ENCODE results near the gene CYYR1.

Gene CYYR1

DNA sequence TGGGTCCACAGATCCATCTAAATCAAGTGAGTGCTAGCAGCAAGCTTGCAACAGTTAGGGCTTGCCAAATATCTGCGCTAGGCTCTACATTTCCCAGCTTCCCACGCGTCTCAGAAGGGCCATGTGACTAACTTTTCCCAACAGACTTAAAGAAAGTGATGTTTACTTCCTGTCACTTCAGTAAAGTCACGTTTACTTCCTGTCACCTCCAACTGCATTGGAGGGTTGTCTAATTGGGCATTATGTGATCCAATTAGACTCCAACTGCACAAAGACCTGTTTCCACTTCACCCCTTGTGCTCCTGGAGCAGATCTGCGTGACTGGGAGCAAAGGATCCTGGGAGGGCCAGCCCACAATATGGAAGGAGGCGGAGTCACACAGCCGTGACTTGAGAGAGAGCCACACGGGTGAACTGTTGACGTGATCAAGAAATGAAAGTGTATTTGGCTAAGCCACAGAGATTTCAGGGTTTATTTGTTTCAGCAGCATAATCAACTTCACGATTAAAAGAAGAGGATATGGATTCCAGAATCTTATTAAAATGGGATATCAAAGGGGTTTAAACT, 77.7 kb downstream of the CYYR1 start:
- TF ChIP-seq, protein P1, sequence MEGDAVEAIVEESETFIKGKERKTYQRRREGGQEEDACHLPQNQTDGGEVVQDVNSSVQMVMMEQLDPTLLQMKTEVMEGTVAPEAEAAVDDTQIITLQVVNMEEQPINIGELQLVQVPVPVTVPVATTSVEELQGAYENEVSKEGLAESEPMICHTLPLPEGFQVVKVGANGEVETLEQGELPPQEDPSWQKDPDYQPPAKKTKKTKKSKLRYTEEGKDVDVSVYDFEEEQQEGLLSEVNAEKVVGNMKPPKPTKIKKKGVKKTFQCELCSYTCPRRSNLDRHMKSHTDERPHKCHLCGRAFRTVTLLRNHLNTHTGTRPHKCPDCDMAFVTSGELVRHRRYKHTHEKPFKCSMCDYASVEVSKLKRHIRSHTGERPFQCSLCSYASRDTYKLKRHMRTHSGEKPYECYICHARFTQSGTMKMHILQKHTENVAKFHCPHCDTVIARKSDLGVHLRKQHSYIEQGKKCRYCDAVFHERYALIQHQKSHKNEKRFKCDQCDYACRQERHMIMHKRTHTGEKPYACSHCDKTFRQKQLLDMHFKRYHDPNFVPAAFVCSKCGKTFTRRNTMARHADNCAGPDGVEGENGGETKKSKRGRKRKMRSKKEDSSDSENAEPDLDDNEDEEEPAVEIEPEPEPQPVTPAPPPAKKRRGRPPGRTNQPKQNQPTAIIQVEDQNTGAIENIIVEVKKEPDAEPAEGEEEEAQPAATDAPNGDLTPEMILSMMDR (IDR thresholded peaks at IDR 0.05), result no peak
- no peaks in the 10 kb centered on the region for H3K9me3 ChIP-seq

DNA sequence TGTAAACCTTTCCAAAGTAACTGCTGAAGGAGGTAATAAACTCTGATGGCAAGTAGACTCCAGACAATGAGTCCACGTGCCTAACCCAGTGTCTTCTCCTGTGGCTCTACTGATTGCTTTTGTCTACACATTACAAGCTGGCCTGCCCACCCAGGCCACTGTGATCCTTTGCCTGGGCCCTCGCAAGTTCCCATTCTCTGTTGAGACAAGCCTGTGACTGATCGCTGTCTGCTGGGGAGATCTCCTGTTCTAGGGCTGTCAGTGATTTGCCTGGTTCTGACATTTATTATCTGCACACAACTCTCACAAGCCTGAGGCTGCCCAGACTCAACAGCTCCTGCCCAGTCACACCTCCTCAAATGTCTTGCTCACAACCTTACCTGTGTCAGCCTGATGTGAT, 81.4 kb downstream of the CYYR1 start:
- H3K27ac ChIP-seq, result no peak overlapping the region
- H3K36me3 ChIP-seq, result no peaks in the 10 kb centered on the region
- H3K9me3 ChIP-seq, result no peaks in the 10 kb centered on the region
- no peak for DNase-seq
- no peak overlapping the region for H3K4me3 ChIP-seq
- intact Hi-C loops (cut with DNase I; ENCODE audit: low total_unique reads), result no loop called here
- H3K27me3 ChIP-seq, result no peaks in the 10 kb centered on the region
- no peaks in the 10 kb centered on the region for H3K4me1 ChIP-seq
- TF ChIP-seq, protein P1 (IDR thresholded peaks at IDR 0.05), result no peak

More for the DNA sequence above, 77.7 kb downstream of the CYYR1 start:
- H3K4me1 ChIP-seq, result no peaks in the 10 kb centered on the region
- intact Hi-C loops (cut with DNase I; ENCODE audit: low total_unique reads), result no loop called here
- H3K36me3 ChIP-seq, result no peaks in the 10 kb centered on the region
- no peaks in the 10 kb centered on the region for H3K27me3 ChIP-seq
- no peak overlapping the region for H3K27ac ChIP-seq
- no peak for DNase-seq
- H3K4me3 ChIP-seq, result no peak overlapping the region

DNA sequence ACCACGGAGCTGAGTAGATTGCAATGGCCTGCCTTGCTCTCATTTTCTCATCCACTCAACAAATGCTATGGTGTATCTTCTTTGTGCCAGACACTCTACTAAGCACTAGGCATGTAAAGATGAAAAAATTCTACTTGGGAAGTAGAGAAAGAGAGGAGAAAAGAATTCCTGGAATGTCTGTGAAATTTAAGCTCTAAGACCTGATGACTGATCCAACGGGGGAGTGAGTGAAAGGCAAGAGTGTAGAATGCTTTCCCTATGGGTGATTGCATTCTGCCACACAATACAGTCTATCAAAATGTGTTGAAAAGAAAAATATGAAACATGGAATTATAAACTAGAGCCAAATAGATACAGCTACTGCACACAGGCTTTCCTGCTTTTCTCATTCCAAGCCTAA, 82.3 kb downstream of the CYYR1 start:
- no peak for DNase-seq
- Histone ChIP-seq H3K4me1 (no peaks in the 10 kb centered on the region), H3K27me3 (no peaks in the 10 kb centered on the region), H3K9me3 (no peaks in the 10 kb centered on the region), H3K36me3 (no peaks in the 10 kb centered on the region), H3K27ac (no peak overlapping the region), H3K4me3 (no peak overlapping the region)
- TF ChIP-seq, protein P1 (IDR thresholded peaks at IDR 0.05), result no peak
- intact Hi-C loops (cut with DNase I; ENCODE audit: low total_unique reads), result no loop called here

DNA sequence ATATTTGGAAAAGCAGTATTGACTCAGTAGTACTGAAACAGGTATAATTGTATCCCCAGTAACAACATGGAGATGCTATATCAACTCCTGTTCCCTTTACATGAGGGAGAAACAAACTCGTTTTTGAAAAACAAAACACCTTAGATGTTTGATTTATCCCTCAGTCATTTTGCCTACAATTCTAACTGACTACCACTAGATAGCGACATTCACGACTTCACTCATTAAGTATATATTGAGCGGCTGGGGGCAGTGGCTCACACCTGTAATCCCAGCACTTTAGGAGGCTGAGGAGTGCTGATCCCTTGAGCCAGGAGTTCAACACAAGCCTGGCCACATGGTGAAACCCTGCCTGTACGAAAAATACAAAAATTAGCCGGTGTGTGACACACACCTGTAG, 83.3 kb downstream of the CYYR1 start:
- no peak overlapping the region for H3K4me3 ChIP-seq

DNA sequence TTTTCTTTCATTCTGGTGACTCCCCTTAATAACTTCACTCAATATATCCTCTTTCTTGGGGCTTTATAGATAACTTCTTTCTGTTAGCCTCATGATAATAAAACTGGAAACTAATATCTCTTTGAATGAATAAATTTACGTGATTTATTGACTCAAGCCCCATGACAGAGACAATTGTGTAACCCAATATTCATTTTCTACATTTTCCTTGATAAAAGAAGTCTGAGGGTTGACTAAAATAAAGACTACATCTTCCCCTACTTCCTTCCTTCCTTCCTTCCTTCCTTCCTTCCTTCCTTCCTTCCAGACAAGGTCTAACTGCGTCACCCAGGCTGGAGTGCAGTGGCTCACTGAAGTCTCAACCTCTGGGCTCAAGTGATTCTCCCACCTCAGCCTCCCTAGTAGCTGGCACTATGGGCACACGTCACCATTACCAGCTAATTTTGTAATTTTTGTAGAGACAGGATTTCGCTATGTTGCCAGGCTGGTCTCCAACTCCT, 85.1 kb downstream of the CYYR1 start:
- Histone ChIP-seq H3K4me3 (no peak overlapping the region), H3K4me1 (no peaks in the 10 kb centered on the region), H3K36me3 (no peaks in the 10 kb centered on the region), H3K9me3 (no peaks in the 10 kb centered on the region), H3K27ac (no peak overlapping the region), H3K27me3 (no peaks in the 10 kb centered on the region)
- intact Hi-C loops (cut with DNase I; ENCODE audit: low total_unique reads), result no loop called here
- TF ChIP-seq, protein P1 (IDR thresholded peaks at IDR 0.05), result no peak
- DNase-seq, result no peak

More for the DNA sequence above, 83.3 kb downstream of the CYYR1 start:
- no peaks in the 10 kb centered on the region for H3K27me3 ChIP-seq
- no peak for DNase-seq
- TF ChIP-seq, protein P1 (IDR thresholded peaks at IDR 0.05), result no peak
- H3K9me3 ChIP-seq, result no peaks in the 10 kb centered on the region
- H3K36me3 ChIP-seq, result no peaks in the 10 kb centered on the region
- no peaks in the 10 kb centered on the region for H3K4me1 ChIP-seq
- H3K27ac ChIP-seq, result no peak overlapping the region
- intact Hi-C loops (cut with DNase I; ENCODE audit: low total_unique reads), result no loop called here

DNA sequence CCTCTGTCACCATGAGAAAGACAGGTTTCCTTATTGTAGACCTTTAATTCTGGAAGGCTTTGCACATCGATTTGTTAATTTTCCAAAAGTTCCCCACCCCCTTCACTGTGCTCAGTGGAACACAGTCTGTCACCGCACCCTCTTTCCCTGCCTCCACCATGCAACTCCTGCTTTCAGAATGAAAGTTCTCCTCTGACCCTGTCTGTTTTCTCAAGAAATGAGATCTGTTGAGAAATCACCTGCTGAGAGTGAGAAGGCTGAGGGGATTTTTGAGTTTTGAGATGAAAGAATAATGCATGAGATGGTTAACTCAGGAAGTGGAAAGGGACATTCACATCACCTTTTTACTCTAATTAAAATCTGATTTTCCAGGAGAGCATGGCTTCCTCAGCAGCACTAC, 99.6 kb downstream of the CYYR1 start:
- no peaks in the 10 kb centered on the region for H3K36me3 ChIP-seq
- H3K4me1 ChIP-seq, result no peaks in the 10 kb centered on the region
- TF ChIP-seq, protein P1 (IDR thresholded peaks at IDR 0.05), result no peak
- intact Hi-C loops (cut with DNase I; ENCODE audit: low total_unique reads), result no loop called here
- no peaks in the 10 kb centered on the region for H3K27me3 ChIP-seq
- H3K27ac ChIP-seq, result no peak overlapping the region
- no peak overlapping the region for H3K4me3 ChIP-seq
- no peak for DNase-seq
- H3K9me3 ChIP-seq, result no peaks in the 10 kb centered on the region
